Activated B cell treated with CpG ODN at 0.5 μM for 24 hours (primary cell): Measurements from ENCODE around the gene SLIT3. TPM values are rescaled to one million over a fixed set of nuclear protein-coding genes. Genes with fewer than 3 reads are reported as not detected.

Experiments used
- ATAC-seq: fragments of 200-7000 bp; cut with Tn5 transposase; one replicate; pipeline ENCODE4 v1.10.0; 2021; ENCODE audit warnings: low read depth, mild to moderate bottlenecking, moderate library complexity
- CTCF ChIA-PET: fragments of 350-600 bp; sonication (Branson Sonifier 250); formaldehyde crosslinking; loops from one replicate; lab custom pipeline; 2021; ENCODE audit warnings: antibody characterized with exemption; lab: Charles Lee
- POLR2A ChIA-PET: fragments of 350-600 bp; sonication (Branson Sonifier 250); formaldehyde crosslinking; loops from one replicate; lab custom pipeline; 2021; ENCODE audit warnings: antibody characterized with exemption; lab: Charles Lee
- DNase-seq: peaks from one replicate; pipeline ENCODE4 v3.0.0; 2022
- H3K27ac Mint-ChIP-seq: one replicate; pipeline ENCODE4 v1.8.0; 2020; ENCODE audit warnings: mixed read lengths
- H3K27me3 Mint-ChIP-seq: one replicate; pipeline ENCODE4 v1.8.0; 2021; ENCODE audit warnings: mixed read lengths
- H3K36me3 Mint-ChIP-seq: one replicate; pipeline ENCODE4 v1.8.0; 2021; ENCODE audit warnings: low read depth, mixed read lengths
- H3K4me1 Mint-ChIP-seq: one replicate; pipeline ENCODE4 v1.8.0; 2021; ENCODE audit warnings: mixed read lengths
- H3K4me3 Mint-ChIP-seq: one replicate; pipeline ENCODE4 v1.8.0; 2020; ENCODE audit warnings: mild to moderate bottlenecking, mixed read lengths
- H3K9me3 Mint-ChIP-seq: one replicate; pipeline ENCODE4 v1.8.0; 2020; ENCODE audit warnings: mixed read lengths
- intact Hi-C: fragments of 100-400 bp; cut with micrococcal nuclease; formaldehyde crosslinking; loops from one replicate; pipeline ENCODE4 v1.15.1; 2024
- total RNA-seq: library from RNA; stranded (reverse); gene quantifications from 2 replicates; pipeline ENCODE4 v1.2.3, GENCODE V29; 2022
- TF ChIP-seq, protein P1 (sequence below): fragments of 200-600 bp; IDR thresholded peaks from one replicate; pipeline ENCODE4 v1.8.0; 2022; ENCODE audit warnings: antibody characterized with exemption, mild to moderate bottlenecking

The SLIT3 gene
- total RNA-seq, 1 donor from 2014 or later: not detected

DNA sequence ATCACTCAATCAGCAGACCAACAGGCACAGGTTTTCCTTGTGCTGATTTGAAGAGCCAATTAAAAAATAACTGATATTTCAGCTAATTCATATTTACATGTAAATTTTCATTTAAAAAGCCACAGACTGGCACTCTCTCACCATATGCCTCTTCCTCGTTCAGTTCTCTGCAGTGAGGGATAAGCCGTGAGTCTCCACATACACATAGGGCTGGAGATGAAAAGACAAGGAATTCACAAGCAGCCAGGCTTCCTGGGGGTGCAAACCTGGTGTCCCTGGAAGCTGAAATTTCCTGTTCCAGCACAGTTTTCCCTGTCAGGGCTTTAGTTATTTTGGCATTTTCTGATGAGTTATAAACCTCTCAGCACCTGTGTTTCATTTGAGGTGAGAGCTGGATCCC lies 397.9 kb downstream of the SLIT3 start:
- CTCF ChIA-PET: no interaction called here
- no peaks in the 10 kb centered on the region for H3K4me1 Mint-ChIP-seq
- no peak for DNase-seq
- ATAC-seq: no peak
- TF ChIP-seq, protein P1, sequence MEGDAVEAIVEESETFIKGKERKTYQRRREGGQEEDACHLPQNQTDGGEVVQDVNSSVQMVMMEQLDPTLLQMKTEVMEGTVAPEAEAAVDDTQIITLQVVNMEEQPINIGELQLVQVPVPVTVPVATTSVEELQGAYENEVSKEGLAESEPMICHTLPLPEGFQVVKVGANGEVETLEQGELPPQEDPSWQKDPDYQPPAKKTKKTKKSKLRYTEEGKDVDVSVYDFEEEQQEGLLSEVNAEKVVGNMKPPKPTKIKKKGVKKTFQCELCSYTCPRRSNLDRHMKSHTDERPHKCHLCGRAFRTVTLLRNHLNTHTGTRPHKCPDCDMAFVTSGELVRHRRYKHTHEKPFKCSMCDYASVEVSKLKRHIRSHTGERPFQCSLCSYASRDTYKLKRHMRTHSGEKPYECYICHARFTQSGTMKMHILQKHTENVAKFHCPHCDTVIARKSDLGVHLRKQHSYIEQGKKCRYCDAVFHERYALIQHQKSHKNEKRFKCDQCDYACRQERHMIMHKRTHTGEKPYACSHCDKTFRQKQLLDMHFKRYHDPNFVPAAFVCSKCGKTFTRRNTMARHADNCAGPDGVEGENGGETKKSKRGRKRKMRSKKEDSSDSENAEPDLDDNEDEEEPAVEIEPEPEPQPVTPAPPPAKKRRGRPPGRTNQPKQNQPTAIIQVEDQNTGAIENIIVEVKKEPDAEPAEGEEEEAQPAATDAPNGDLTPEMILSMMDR: no peak
- no peaks in the 10 kb centered on the region for H3K36me3 Mint-ChIP-seq
- POLR2A ChIA-PET: no interaction called here
- intact Hi-C loops: no loop called here
- H3K27ac Mint-ChIP-seq: no peak overlapping the region
- no peaks in the 10 kb centered on the region for H3K9me3 Mint-ChIP-seq
- H3K27me3 Mint-ChIP-seq: no peaks in the 10 kb centered on the region
- H3K4me3 Mint-ChIP-seq: no peak overlapping the region

DNA sequence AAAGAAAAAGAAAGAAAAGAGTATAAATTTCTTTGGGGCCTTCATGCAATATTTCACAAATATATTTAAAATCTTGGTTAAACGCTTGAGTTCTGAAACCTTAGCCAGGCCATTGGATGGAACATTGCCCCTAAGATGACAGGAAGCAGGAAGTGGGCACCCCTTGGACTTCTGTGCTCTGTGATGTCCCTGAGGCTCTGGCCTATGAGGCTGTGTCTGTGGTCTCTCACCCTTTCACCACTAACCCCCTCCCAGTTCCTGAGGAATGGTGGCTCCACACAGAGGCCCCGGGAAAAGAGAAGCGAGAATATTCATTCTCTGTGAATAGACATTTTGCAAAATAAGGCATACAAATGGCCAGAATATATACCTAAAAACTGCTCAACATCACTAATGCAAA lies 401.3 kb downstream of the SLIT3 start:
- Mint-ChIP-seq H3K36me3 (no peaks in the 10 kb centered on the region), H3K27me3 (peaks cover 8% of the 10 kb centered on the region), H3K9me3 (no peaks in the 10 kb centered on the region), H3K27ac (no peak overlapping the region), H3K4me1 (no peaks in the 10 kb centered on the region), H3K4me3 (no peak overlapping the region)
- DNase-seq (no peak), ATAC-seq (no peak)
- TF ChIP-seq, protein P1: no peak
- CTCF ChIA-PET: no interaction called here
- intact Hi-C loops: no loop called here
- POLR2A ChIA-PET: no interaction called here

DNA sequence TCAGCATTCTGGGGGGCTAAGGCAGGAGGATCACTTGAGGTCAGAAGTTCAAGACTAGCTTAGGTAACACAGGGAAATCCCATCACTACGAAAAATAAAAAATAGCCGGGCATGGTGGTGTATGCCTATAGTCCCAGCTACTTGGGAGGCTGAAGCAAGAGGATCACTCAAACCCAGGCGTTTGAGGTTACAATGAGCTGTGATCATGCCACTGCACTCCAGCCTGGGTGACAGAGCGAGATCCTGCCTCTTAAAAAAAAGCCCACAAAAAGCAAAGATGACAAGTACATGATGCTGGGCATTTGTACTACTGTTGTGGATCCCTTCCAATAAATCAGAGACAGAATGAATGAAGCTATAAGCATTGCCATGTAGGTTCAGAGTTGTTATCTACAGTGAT lies 401.7 kb downstream of the SLIT3 start:
- Mint-ChIP-seq H3K9me3 (no peaks in the 10 kb centered on the region), H3K27me3 (peaks cover 12% of the 10 kb centered on the region), H3K36me3 (no peaks in the 10 kb centered on the region), H3K4me3 (no peak overlapping the region), H3K27ac (no peak overlapping the region), H3K4me1 (no peaks in the 10 kb centered on the region)
- ChIA-PET POLR2A (no interaction called here), CTCF (no interaction called here)
- no peak for DNase-seq
- TF ChIP-seq, protein P1: no peak
- intact Hi-C loops: no loop called here
- no peak for ATAC-seq

DNA sequence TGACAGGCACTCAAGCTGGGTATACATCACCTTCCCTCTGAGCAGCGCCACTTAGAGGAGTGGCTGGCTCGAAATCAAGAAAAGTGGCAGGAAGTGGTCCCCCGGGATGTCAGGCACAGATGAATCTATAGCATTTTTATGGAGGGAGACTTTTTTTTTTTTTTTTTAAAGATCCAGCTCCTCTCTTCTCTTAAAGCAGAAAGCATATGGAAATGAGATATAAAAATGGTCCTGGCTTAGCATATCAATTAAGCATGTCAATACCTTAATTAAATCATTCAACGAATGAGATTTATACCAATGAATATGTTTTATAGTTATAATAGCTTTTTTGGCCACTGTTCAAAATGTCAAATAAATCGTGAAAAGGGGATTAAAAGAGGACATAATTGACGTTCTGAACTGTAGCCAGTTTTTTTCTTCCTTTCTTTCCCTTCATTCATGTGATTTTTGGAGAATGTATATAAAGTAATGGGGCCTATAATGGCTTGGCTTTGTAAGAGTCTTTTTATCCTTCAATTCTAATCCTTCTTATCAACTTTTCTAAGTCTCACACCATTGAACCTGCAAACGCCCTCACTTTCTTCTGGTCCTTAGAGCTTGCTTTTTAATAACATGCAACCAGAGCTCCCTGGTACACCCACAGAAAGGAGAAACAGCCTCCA lies 402.6 kb downstream of the SLIT3 start:
- ChIA-PET POLR2A (no interaction called here), CTCF (no interaction called here)
- Mint-ChIP-seq H3K4me1 (no peaks in the 10 kb centered on the region), H3K27ac (no peak overlapping the region), H3K36me3 (no peaks in the 10 kb centered on the region), H3K27me3 (peaks cover 12% of the 10 kb centered on the region), H3K9me3 (no peaks in the 10 kb centered on the region), H3K4me3 (no peak overlapping the region)
- TF ChIP-seq, protein P1: no peak
- no peak for ATAC-seq
- intact Hi-C loops: no loop called here
- DNase-seq: no peak

DNA sequence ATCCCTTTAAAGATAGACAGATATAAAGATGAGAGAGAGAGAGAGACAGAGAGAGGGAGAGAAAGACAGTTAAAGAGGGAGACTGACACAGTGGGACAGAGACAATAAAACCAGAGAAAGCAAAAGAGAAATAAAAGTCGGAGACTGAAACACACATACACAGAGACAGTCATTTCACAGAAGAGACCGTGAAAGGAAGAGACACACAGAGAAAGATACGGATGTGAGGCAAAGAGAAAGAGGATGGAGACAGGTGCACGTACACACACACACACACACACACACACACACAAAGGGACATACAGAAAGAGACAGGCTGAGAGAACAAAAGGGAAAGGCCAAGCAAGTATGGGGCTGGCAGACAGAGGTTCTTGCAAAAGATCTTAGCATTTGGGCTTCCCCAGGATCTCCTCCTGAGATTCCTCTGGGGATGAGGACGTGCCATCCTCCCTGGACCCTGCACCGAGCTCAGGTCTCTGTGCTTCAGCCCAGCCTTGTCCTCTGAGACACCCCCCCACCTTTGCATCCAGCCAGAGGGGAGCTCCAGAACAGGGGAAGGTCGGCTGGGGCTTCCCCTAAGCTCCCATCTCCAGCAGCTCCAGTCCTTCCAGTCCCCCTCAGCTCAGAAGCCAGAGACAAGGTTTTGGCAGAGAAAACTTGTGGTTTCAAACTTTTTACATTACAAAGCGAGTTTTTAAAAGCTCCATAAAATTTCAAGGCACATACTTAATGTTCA lies 403.4 kb downstream of the SLIT3 start:
- H3K4me3 Mint-ChIP-seq: no peak overlapping the region
- intact Hi-C loops: no loop called here
- no peaks in the 10 kb centered on the region for H3K4me1 Mint-ChIP-seq
- POLR2A ChIA-PET: no interaction called here
- no peaks in the 10 kb centered on the region for H3K9me3 Mint-ChIP-seq
- CTCF ChIA-PET: no interaction called here
- no peak overlapping the region for H3K27ac Mint-ChIP-seq
- TF ChIP-seq, protein P1: no peak
- no peak for ATAC-seq
- H3K36me3 Mint-ChIP-seq: no peaks in the 10 kb centered on the region
- no peak for DNase-seq
- H3K27me3 Mint-ChIP-seq: peaks cover 12% of the 10 kb centered on the region
